ENCODE results near the gene SLC4A8.
A peak's percentile ranks its signal among the peaks of the same experiment; 100 is the strongest.

SLC4A8 gene

DNA sequence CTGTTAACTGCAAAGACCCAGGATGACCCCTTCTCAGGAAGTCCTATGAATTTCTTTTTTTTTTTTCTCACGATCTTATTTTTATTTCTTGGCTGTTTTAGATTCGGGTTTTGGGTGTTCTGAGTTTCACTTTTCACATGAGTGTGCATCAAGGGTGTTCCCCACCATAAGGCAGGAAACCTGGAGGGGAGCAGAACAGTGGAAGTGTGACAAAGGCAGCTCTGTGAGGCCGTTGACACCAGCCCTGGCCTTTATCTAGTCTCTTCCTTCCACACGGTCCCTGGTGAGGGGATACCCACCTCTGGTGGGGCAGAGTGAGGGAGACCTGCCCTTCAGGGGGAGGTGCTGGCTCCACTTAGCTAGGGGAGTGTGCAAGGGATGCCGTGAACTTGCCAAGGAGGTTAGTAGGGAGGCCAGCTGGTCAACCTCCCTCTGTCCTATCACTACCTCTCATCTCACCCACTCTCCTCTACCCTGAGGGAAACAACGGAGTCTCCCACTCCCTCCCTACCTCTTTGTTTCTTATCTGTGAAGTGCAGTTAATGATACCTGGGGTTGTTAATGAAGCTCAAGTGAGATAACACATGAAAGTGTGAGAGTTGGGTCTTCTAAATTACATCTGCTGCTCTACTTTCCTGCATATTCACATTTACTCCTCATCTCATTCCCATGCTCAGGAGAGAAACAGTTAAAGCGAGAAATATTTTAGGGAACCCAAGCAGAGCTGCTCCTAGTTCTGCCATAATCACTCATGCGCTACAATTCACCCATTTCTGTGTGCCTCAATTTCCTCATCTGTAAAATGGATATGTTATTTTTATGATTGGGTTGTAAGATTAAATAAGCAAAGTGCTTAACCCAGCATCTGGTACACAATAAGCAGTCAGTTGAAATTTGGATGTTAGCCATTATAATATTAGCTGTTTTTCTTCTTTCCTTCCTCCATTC is 29.1 kb upstream of the SLC4A8 start:
- no peak for DNase-seq (ENCODE audit: low read depth)

DNA sequence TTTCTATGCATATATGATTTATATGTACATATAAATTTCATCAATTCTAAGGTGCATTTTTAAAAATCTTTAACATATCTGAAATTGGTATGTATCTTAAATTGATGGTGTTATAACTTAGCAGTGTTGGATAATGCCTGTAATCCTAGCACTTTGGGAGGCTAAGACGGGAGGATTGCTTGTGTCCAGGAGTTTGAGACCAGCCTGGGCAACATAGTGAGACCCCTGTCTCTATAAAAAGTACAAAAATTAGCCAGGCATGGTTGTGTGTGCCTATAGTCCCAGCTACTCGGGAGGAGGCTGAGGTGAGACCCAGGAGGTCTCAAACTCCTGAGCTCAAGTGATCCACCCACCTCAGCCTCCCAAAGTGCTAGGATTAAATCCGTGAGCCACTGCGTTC is 27.0 kb upstream of the SLC4A8 start:
- no peak for DNase-seq (ENCODE audit: low read depth)

GRCh38 chr12:51399891-51400290 is 24.7 kb upstream of the SLC4A8 start:
- DNase-seq (ENCODE audit: low read depth) = no peak

- no peak for DNase-seq (ENCODE audit: low read depth)
Observed at GRCh38 chr12:51401020-51401419, 23.6 kb upstream of the SLC4A8 start.

GRCh38 chr12:51401486-51401885 is 23.1 kb upstream of the SLC4A8 start:
- no peak for DNase-seq (ENCODE audit: low read depth)

DNA sequence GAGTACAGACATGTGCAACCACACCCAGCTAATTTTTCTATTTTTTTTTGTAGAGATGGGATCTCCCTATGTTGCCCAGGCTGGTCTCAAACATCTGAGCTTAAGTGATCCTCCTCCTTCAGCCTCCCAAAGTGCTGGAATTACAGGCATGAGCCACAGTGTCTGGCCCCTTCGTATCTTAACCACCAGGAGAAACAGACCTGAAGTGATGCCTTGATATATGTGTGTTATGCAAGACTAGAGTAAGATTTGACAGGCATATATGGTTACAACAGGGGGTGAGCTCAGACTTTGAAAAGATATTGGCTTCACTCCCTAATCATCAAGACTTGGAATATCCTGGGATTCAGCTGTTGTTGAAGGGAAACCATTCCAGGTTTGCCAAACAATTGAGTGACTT is 22.7 kb upstream of the SLC4A8 start:
- DNase-seq (ENCODE audit: low read depth) = no peak

- no peak for DNase-seq (ENCODE audit: low read depth)
Observed at GRCh38 chr12:51403159-51403558, 21.5 kb upstream of the SLC4A8 start.

- no peak for DNase-seq (ENCODE audit: low read depth)
Observed at GRCh38 chr12:51403681-51404136, 20.9 kb upstream of the SLC4A8 start.

DNA sequence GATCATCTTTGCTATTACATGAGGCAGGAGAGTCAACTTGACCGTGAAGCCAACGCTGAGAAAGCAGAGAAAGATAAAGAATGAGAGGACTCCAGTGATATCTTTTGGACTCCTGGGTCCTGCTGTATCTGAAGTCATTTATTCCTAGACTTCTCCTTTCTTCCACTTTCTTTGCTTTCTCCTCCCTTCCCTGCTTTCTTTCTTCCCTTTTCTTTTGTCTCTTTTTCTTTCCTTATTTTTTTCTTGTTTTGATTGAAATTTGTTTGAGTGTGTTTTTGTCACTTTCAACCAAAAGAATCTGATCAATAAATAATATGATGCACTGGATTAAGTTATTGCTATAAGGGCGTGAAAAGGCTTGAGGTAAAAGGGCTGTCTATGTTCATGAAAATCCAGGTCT is 20.0 kb upstream of the SLC4A8 start:
- DNase-seq (ENCODE audit: low read depth) = no peak

DNA sequence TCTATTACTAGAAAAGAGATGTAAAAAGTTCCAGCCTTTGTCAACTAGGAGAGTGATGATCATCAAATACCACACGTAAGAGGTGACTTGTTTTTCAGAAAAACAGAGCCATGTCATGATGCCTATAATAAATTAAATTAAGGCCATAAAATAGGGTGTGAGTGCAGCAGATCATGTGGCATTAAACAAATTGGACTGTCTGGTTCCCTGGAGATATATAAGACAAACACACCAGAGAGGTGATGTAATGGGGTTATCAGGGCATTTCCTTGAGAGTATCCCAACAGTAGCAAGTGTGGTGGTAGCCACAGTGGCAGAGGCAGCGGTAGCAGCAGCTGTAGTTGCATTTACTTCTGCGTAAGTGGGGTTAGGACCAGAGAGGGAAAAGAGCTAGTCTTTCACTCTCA is 18.8 kb upstream of the SLC4A8 start:
- no peak for DNase-seq (ENCODE audit: low read depth)

- DNase-seq (ENCODE audit: low read depth) = no peak
Observed at GRCh38 chr12:51406290-51406689, 18.3 kb upstream of the SLC4A8 start.

GRCh38 chr12:51406859-51407258 is 17.8 kb upstream of the SLC4A8 start:
- DNase-seq (ENCODE audit: low read depth) = no peak

GRCh38 chr12:51407604-51408003 is 17.0 kb upstream of the SLC4A8 start:
- DNase-seq (ENCODE audit: low read depth) = no peak

DNA sequence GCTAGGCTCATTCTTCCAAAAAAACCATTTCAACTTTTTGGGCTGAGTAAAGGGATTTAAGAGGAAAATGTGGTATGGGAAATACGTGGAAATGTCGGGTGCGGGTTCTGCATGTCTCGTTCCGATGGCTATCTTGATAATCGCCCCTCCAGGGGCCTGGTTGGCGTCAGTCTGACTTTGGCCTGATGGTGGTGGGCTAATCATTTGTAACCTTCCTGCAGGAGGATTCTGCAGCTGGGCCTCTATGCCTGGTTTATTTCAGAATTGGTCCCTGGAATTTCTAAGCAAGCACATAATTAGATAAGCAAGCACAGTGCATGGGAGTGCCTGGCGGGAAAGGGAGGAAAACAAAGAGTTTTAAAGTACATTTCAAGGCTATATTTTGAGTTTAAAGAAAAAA is 14.8 kb upstream of the SLC4A8 start:
- no peak for DNase-seq (ENCODE audit: low read depth)

GRCh38 chr12:51413149-51413548 is 11.5 kb upstream of the SLC4A8 start:
- DNase-seq (ENCODE audit: low read depth) = no peak

- no peak for DNase-seq (ENCODE audit: low read depth)
Observed at GRCh38 chr12:51413791-51414190, 10.8 kb upstream of the SLC4A8 start.

GRCh38 chr12:51415931-51416330 is 8.7 kb upstream of the SLC4A8 start:
- no peak for DNase-seq (ENCODE audit: low read depth)

GRCh38 chr12:51417826-51418225 is 6.8 kb upstream of the SLC4A8 start:
- DNase-seq (ENCODE audit: low read depth) = no peak

DNA sequence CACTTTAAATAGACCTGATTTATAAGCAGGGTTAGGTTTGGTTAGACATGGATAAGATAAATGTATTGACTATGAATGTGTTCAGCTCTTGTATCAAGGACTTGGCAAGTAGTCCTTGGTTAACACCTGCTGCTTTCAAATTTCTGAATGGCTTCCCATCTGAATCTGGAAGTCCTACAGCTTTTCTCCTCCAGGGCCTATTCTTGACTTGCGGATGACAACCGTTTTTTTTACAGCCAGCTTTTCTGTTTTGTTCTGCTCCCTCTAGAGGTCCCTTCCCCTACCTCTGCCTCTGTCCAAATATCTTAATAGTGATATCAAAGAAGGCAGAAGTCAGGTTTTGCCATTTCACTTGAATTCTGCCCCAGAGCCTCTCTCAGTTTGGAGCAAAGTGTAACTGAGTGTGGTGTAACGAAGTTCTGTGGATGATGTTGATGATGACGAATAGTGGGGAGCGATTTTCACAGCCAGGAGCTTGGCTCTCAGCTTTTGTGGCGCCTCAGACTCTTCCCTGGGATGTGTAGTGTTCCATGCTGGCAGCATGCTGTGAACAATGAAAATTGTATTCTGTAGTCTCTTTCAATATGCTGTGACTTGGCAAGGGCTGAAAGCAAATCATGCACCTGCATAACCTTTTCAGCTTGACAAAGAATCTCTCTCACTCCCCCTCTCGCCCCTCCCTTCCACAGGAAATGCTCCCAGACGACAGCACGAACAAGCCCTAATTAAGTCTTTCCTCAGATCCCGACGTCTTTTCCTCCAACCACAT is 5.0 kb upstream of the SLC4A8 start:
- DNase-seq (ENCODE audit: low read depth) = no peak

DNA sequence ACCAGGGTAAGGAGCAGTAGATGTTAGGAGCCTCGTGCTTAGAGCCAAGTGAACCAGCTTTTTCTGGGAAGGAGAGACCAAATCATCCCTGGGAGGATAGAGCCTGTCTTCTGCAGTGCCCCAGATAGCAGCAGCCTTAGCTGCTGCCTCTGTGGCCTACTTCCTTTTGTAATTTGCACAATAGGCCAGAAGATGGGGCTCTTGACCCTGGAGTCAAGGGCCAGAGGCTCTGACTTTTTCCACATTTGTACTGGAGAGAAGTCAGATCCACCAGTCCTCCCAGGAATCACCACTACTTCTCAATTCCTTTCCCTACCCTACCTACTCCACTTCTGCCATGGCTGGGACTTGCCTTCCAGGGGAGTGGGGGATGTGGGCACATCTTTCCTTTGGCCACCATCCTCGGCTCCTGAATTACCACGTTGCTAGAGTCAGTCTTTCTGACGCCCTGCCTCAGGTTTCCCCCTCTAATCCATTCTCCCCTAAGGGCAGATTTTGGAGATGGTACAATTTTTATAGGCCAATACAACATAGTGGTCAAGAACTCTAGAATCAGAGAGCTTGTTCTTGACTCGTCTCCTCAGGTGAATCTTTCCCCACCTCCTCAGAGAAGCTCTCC is 3.3 kb upstream of the SLC4A8 start:
- peak; percentile 11 for DNase-seq (ENCODE audit: low read depth)

- no peak for DNase-seq (ENCODE audit: low read depth)
Observed at GRCh38 chr12:51424094-51424661, 453 bp upstream of the SLC4A8 start.

GRCh38 chr12:51428256-51428655 is 3.6 kb downstream of the SLC4A8 start:
- no peak for DNase-seq (ENCODE audit: low read depth)
